ENCODE results near the gene PPP5C.
"Not testable (repeated sequence)": the region's sequence is repeated elsewhere in the genome, so short reads cannot be mapped to it uniquely, and the experiment has no call there.

Gene PPP5C

GRCh38 chr19:46346821-46347571, at the start of gene PPP5C:
Gene PPP5C, plus strand, starts transcription at chr19:46347087. Its CDS starts 10 bp downstream, at chr19:46347097.
- peak; percentile 92 for DNase-seq

- no peak for DNase-seq
Observed at GRCh38 chr19:46297700-46298478, 49.0 kb upstream of the PPP5C start.

- no peak for DNase-seq
Observed at GRCh38 chr19:46298479-46299003, 48.3 kb upstream of the PPP5C start.

- DNase-seq, result peak; percentile 93
Observed at GRCh38 chr19:46299004-46299509, 47.8 kb upstream of the PPP5C start.

GRCh38 chr19:46299695-46300094, 47.2 kb upstream of the PPP5C start:
- no peak for DNase-seq

GRCh38 chr19:46303322-46303690, 43.6 kb upstream of the PPP5C start:
- DNase-seq, result no peak

- no peak for DNase-seq
Observed at GRCh38 chr19:46303691-46304397, 43.0 kb upstream of the PPP5C start.

- DNase-seq, result no peak
Observed at GRCh38 chr19:46306501-46306900, 40.4 kb upstream of the PPP5C start.

- no peak for DNase-seq
Observed at GRCh38 chr19:46308510-46308909, 38.4 kb upstream of the PPP5C start.

GRCh38 chr19:46309056-46309455, 37.8 kb upstream of the PPP5C start:
- DNase-seq, result no peak

GRCh38 chr19:46311444-46311843, 35.4 kb upstream of the PPP5C start:
- DNase-seq, result no peak

- DNase-seq, result not testable (repeated sequence)
Observed at GRCh38 chr19:46313540-46314469, 33.1 kb upstream of the PPP5C start.

- no peak for DNase-seq
Observed at GRCh38 chr19:46317339-46317738, 29.5 kb upstream of the PPP5C start.

- no peak for DNase-seq
Observed at GRCh38 chr19:46319613-46320012, 27.3 kb upstream of the PPP5C start.

- no peak for DNase-seq
Observed at GRCh38 chr19:46320559-46320958, 26.3 kb upstream of the PPP5C start.

GRCh38 chr19:46321653-46322052, 25.2 kb upstream of the PPP5C start:
- DNase-seq, result no peak

GRCh38 chr19:46323227-46323626, 23.7 kb upstream of the PPP5C start:
- not testable (repeated sequence) for DNase-seq

- no peak for DNase-seq
Observed at GRCh38 chr19:46324277-46324676, 22.6 kb upstream of the PPP5C start.

GRCh38 chr19:46326608-46327007, 20.3 kb upstream of the PPP5C start:
- DNase-seq, result no peak

GRCh38 chr19:46328079-46328478, 18.8 kb upstream of the PPP5C start:
- no peak for DNase-seq

GRCh38 chr19:46330319-46330918, 16.5 kb upstream of the PPP5C start:
- no peak for DNase-seq

GRCh38 chr19:46337487-46337886, 9.4 kb upstream of the PPP5C start:
- DNase-seq, result no peak
